Activated CD4-positive, CD25-positive, alpha-beta regulatory T cell treated with anti-CD3 and anti-CD28 coated beads, Interleukin-2, amount 50 U/mL, for 24 hours (primary cell): Measurements from ENCODE around the gene RNF40.

Source experiments
- ATAC-seq, 2 donors: fragments of 150-1000 bp; cut with Tn5 transposase; one replicate each; pipeline ENCODE4 v1.10.0; 2021; ENCODE audit warnings: mild to moderate bottlenecking in 1 of 2, moderate library complexity in 1 of 2

Gene RNF40

DNA sequence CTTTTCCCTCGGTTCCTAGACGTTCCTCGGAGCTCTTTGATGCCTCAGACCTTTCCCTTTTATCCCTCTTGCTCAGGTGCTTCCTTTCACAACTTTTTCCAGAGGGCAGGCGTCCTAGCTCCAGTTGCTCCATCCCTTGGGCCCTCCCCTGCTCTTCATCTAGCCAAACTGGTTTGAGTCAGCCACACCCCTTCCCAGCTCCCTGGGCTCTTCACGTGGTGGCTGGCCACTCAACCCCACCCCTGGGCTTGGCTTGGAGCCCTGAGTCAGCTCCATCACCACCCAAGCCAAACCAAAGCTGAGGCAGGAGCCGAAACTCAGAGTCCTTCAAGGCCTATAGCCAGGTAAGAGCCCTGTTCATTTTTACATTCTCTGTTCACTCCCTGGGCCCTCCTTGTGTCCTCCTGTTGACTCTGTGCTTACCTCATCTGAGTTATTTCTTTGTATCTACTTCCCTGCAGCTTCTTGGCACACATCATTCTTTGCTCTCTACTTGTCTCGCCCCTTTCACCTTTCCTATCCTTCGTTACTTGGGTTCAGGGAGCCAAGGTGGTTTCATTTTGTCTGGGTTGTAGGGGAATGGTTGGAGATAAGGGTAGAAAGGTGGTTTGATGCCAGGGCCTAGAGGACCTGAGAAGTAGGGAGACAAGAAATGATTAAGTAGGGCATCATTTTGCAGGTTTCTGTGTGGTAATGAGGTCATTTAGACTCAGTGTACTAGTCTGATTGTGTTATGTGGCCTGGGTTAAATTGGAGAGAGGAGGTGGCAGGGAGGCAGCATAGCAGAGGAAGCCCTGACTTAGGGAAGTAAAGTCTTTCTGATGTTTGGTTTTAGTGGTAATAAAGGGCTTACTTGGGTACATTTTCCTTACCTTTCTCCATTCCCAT, 21.5 kb upstream of the RNF40 start:
- ATAC-seq: peak; percentile 41 to 61

- ATAC-seq: no peak
Observed at GRCh38 chr16:30741461-30741914, 20.6 kb upstream of the RNF40 start.

GRCh38 chr16:30743716-30744115, 18.4 kb upstream of the RNF40 start:
- no peak for ATAC-seq

GRCh38 chr16:30744183-30744582, 17.9 kb upstream of the RNF40 start:
- no peak for ATAC-seq

DNA sequence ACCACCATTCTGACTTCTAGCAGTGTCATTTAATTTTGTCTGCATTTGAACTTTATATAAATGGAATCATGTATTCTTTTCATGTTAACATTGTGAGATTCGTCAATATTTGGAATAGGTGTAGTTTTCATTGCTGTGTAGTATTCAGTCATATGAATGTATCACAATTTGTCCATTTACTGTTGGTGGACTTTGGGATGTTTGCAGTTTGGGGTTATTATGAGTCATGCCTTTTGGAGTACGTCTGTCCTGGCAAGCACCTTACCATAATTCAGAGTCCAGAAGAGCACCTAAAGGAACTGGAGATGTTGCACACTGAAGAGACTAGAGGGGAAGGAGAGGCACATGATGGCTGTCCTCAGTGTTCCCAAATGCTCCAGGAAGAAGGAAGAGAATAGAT, 17.0 kb upstream of the RNF40 start:
- no peak for ATAC-seq

GRCh38 chr16:30746638-30747175, 15.4 kb upstream of the RNF40 start:
- no peak for ATAC-seq

GRCh38 chr16:30747331-30747730, 14.8 kb upstream of the RNF40 start:
- no peak for ATAC-seq

DNA sequence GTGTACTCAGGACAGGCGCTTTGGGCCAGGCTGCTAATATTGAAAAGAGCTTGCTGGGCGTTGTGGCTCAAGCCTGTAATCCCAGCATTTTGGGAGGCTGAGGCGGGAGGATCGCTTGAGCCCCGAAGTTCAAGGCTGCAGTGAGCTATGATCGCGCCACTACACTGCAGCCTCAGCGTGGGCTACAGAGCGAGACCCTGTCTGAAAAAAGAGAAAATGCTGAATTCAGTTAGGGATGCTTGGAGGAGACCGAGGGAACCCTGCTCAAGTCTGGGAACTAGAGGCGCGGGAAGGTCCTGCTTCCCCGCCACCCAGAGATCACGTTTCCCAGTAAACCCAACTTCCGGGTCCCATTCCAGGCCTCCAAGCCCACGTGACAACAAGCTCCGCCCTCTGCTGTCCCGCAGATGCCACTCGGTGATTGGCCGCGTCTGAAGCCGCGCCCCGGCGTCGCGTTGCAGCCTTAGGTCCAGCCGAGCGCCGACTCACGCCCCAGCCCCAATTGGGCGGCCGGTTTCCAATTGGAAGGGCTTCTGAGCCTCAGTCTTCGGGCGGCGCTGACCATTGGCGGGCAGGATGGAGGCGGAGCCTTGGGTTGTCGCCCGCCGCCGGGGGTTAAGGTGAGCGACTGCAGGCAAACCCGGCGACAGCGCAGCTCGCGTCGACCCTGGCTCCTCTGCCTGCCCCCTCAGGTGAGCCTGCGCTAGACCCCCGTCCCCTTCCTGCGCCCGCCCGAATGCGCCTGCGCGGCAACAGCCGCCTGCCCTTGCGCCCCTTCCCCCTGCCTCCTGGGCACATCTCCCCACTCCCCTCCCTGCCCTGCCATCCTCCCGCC, 14.1 kb upstream of the RNF40 start, which contains the start of gene PHKG2:
TSS of gene PHKG2 (plus strand) at position 627 of the 835 bp plus-strand sequence. CDS start 396 bp downstream, outside the sequence.
- peak; percentile 99 for ATAC-seq

DNA sequence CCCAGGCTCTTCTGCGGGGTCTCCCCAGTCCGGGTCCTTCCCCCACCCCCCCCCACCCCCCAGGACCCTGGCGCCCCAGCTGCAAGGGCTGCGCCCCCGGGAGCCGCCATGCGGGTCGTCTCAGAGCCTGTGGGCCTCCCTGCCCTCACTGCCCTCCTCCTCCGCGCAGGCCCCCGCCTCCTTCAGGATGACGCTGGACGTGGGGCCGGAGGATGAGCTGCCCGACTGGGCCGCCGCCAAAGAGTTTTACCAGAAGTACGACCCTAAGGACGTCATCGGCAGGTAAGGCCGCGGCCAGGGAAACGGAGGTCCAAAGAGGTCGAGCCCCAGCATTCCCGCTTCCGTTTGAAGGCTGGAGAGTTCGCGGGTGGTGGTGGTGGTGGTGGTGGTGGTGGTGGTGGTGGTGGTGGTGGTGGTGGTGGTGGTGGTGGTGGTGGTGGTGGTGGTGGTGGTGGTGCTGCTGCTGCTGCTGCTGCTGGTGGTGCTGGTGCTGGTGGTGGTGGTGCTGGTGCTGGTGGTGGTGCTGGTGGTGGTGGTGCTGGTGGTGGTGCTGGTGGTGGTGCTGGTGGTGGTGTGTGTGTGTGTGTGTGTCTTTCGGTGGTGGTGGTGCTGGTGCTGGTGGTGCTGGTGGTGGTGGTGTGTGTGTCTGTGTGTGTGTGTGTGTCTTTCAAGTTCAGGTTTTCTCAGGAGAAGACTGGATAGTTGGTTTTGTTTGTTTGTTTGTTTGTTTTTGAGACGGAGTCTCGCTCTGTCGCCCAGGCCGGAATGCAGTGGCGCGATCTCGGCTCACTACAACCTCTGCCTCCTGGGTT, 13.3 kb upstream of the RNF40 start:
- peak; percentile 6 to 10 for ATAC-seq

- ATAC-seq: no peak
Observed at GRCh38 chr16:30750201-30750600, 11.9 kb upstream of the RNF40 start.

DNA sequence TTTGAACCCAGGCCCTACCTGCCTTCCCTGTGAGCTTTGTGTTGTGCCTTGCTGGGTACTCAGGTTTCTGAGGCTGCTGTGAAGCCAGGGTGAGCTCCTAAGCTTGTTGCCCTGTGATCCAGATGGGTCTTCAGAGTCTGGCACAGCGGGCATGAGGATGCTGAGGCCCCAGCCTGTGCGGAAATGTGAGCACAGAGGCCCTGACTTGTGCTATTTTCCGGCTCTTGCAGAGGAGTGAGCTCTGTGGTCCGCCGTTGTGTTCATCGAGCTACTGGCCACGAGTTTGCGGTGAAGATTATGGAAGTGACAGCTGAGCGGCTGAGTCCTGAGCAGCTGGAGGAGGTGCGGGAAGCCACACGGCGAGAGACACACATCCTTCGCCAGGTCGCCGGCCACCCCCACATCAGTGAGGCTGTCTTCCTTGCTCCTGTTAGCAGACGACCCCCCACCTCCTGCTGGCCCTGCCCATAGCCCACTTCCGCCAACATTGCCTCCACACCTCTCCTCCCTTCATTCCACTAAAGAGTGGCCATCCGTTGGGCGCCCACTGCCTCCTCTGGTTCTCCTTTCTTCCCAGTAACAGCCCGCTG, 11.2 kb upstream of the RNF40 start:
- ATAC-seq: no peak

DNA sequence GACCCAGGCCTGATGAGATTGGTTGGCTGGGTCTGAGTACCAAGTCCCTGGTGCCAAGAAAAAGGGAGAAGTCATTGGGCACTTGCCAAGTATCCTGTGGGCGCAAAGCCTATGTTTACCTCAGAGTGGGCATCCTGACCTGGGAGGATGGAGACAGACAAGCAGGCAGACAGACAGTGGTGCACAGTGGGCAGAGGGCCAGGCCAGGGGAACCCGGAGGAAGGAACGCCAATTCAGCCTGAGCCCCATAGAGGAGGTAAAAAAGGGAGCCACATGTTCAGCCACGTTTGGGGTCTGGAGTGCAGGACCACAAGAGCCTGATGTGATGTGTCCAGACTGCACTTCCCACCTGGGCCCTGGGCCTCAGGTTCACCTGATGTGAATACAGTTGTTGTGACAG, 8.5 kb upstream of the RNF40 start:
- no peak for ATAC-seq

DNA sequence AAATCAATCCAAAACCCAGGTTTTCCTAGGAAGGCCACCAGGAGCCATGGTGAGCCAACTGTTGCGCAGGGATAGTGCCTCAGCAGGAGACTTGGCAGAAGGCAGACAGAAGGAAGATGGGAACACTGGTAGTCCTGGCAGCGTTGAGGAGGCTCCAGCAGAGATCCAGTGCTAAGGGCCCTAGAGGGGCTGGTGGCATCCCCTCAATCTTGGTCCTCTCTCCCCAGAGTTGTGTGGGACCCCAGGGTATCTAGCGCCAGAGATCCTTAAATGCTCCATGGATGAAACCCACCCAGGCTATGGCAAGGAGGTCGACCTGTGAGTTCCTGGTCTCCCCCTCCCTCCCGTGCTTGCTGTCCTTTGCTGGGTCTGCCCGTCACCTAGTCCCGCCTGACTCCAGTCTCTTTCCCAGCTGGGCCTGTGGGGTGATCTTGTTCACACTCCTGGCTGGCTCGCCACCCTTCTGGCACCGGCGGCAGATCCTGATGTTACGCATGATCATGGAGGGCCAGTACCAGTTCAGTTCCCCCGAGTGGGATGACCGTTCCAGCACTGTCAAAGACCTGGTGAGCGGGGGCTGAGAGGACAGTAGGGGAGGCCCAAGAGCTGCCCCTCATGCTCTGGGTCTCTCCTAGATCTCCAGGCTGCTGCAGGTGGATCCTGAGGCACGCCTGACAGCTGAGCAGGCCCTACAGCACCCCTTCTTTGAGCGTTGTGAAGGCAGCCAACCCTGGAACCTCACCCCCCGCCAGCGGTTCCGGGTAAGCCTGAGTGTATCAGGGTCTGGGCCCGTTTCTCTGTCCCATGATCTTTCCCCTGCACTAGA, 6.0 kb upstream of the RNF40 start:
- ATAC-seq: no peak

GRCh38 chr16:30756781-30757100, 5.4 kb upstream of the RNF40 start:
- no peak for ATAC-seq

DNA sequence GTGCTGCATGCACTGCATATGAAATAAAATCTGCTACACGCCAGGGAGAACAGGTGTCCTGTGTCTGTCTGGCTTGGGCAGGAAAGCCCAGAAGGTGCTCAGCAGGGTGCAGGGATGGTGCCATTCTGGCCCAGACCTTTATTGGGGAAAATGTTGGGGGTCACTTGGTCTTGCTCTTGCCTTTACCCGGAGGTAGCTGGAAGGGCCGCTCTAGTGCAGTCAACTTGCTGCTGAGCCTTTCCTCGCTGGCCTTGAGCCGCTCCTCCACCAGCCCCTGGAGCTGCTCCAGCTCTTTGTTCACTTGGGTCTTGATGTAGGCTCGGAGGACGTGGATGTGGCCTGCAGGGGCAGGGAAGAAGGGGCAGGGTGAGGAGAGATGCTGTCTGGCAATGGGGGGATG, 4.8 kb upstream of the RNF40 start:
- ATAC-seq: no peak

GRCh38 chr16:30758988-30759491, 3.1 kb upstream of the RNF40 start:
- no peak for ATAC-seq

DNA sequence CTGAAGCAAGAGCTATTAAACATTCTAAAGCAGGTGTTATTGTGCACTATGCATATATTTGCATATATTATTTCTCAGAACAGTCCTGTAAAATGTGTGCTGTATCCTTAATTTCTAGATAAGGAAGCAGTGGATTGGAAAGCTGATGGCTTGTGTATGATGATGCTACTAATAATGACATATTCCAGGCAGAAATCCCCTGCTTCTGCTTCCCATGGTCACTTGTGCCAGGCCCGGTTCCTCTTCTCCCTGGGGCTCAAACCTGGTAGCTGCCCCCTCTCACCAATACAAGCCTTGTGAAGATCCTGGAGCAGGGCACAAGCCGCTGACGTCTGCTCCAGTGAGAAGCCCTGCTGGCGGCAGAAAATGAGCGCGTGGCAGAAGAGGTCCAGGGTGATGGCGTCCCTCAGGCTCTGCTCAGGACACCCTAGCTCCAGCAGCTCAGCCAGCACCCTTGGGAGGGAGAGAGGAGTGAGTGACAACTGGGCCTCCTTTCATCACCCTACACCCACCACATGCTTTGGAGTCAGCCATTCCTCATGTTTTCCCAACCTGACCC, 2.0 kb upstream of the RNF40 start:
- no peak for ATAC-seq

GRCh38 chr16:30760577-30761426, 1.3 kb upstream of the RNF40 start:
- ATAC-seq: no peak

- peak; percentile 27 to 33 for ATAC-seq
Observed at GRCh38 chr16:30761427-30761927, 645 bp upstream of the RNF40 start.
